A549 treated with AZD2906 at 1 μM for 4 hours (cell line): Measurements from ENCODE around the gene EXOSC1. TPM values are rescaled to one million over a fixed set of nuclear protein-coding genes. Genes with fewer than 3 reads are reported as not detected.

Experiments
- total RNA-seq: library from RNA; stranded (reverse); fragments of 200-300 nt; extraction: Qiagen RNA extraction; gene quantifications from 5 replicates; pipeline ENCODE4 v1.2.3, GENCODE V29; 2022

EXOSC1 gene
- 51.4 to 59.8 TPM (median 54.0 TPM) in 5 replicates for total RNA-seq

GRCh38 chr10:97445722-97446639 is at the start of gene EXOSC1, which contains the start of gene ZDHHC16:
Gene EXOSC1 (minus strand): TSS chr10:97446006. CDS start chr10:97445985, 21 bp downstream.
Gene ZDHHC16 (plus strand): TSS chr10:97446175. CDS start chr10:97451676, 5,501 bp downstream.

DNA sequence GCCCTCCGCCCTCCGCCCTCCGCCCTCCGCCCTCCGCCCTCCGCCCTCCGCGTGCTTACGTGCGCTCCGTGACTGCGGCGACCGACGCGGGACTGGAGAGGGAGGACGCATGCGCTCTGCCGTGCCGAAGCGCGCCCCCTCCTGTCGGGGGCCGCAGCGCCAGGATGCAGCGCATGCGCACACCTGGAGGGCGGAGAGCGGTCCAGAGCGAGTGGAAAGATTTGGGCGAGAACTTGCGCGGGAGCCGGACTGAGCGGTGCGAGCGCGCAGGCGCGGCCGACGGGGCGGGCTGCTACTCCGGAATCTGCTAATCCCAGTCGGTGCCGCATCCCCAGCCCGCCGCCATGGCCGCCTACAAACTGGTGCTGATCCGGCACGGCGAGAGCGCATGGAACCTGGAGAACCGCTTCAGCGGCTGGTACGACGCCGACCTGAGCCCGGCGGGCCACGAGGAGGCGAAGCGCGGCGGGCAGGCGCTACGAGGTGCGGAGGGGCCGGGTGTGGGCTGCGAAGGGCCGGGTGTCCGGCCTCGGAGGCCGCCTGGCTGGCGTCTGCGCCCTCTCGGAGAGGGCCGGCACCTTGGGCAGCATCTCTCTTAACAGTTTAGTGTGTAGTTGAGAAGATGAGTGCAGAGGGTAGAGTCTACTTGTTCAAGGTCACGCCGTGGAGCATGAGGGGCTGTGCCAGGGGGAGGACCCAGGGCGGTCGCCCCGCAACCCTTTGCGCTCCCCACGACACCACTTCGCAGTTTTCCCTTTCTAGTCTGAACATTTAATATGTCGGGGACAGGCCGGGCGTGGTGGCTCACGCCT is 19.6 kb downstream of the EXOSC1 start, which contains the start of gene PGAM1:
Gene PGAM1, plus strand, starts transcription at position 228 of the 812 bp plus-strand sequence. Its CDS starts 117 bp downstream, at position 345.

GRCh38 chr10:97400665-97401454 is 44.9 kb downstream of the EXOSC1 start, which contains the start of gene RRP12:
Gene RRP12 (minus strand): TSS chr10:97401340. CDS start chr10:97401231, 109 bp downstream.

Other genes with a start within 250 kb of the EXOSC1 start
- 3.9 to 5.7 TPM (median 4.9 TPM) in 5 replicates for gene ARHGAP19, start 153.4 kb downstream of the EXOSC1 start, total RNA-seq
- 1.1 to 2.4 TPM (median 2.2 TPM) in 5 replicates for gene FRAT1, start 126.7 kb downstream of the EXOSC1 start, total RNA-seq
- gene FRAT2, start 111.3 kb downstream of the EXOSC1 start, total RNA-seq = 7.1 to 10.6 TPM (median 9.9 TPM) in 5 replicates
- 50.8 to 65.1 TPM (median 52.0 TPM) in 5 replicates for gene RRP12, start 44.7 kb downstream of the EXOSC1 start, total RNA-seq
- 601 to 635 TPM (median 616 TPM) in 5 replicates for gene PGAM1, start 19.8 kb downstream of the EXOSC1 start, total RNA-seq
- gene ZDHHC16, start 169 bp upstream of the EXOSC1 start, total RNA-seq = 44.2 to 54.2 TPM (median 53.0 TPM) in 5 replicates
- gene MMS19, start 52.4 kb upstream of the EXOSC1 start, total RNA-seq = 43.0 to 50.3 TPM (median 47.0 TPM) in 5 replicates
- 16.7 to 22.3 TPM (median 21.1 TPM) in 5 replicates for gene UBTD1, start 52.9 kb upstream of the EXOSC1 start, total RNA-seq
- gene ANKRD2, start 126.8 kb upstream of the EXOSC1 start, total RNA-seq = 5.1 to 8.8 TPM (median 7.1 TPM) in 5 replicates
- gene HOGA1, start 138.4 kb upstream of the EXOSC1 start, total RNA-seq = 2.7 to 3.4 TPM (median 2.9 TPM) in 5 replicates
- gene C10orf62, start 143.7 kb upstream of the EXOSC1 start, total RNA-seq = 0.08 to 0.17 TPM (median 0.09 TPM) in 5 replicates
- 6.6 to 8.0 TPM (median 7.5 TPM) in 5 replicates for gene MORN4, start 187.5 kb upstream of the EXOSC1 start, total RNA-seq
- gene PI4K2A, start 194.7 kb upstream of the EXOSC1 start, total RNA-seq = 20.7 to 24.1 TPM (median 22.4 TPM) in 5 replicates
- gene AVPI1, start 241.2 kb upstream of the EXOSC1 start, total RNA-seq = 80.8 to 129 TPM (median 112 TPM) in 5 replicates